ENCODE results near the gene FTO. TPM values are rescaled to one million over a fixed set of nuclear protein-coding genes. Genes with fewer than 3 reads are reported as not detected.

The FTO gene
- total and polyA plus RNA-seq, 2 of the 8 experiments (the other 6 are each of a cell fraction or from before 2014, with no cell fraction given) = 34.5 to 59.8 TPM

DNA sequence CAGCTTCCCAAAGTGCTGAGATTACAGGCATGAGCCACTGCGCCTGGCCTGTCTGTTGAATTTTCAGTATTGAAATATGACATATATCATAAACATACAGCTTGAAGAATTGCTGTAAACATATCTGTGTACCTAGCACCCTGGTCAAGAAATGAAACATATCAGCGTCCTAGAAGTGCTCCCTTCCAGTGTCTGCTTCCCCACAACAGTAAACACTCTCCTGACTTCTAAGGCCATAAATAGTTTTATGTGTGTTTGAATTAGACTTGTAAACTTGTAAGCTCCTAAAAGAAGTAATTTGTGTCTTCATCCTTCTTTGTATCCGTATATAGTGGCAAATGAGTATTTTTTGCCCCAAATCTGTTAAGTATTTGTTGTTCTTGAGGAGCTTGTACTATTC, 132.2 kb downstream of the FTO start (continued):
- TF ChIP-seq TAF1 (IDR thresholded peaks at IDR 0.05; ENCODE audit: low read depth, low read length) = no peak
- no peak for TF ChIP-seq CBX5 (IDR thresholded peaks at IDR 0.05; ENCODE audit: low read depth, low read length)
- no peak for TF ChIP-seq POLR2A (IDR thresholded peaks at IDR 0.05; ENCODE audit: control extremely low read depth in 1 of 2, low read depth in 2 of 2, low read length in 2 of 2)
- no peak for TF ChIP-seq KDM5A (IDR thresholded peaks at IDR 0.05; ENCODE audit: low read length)
- TF ChIP-seq TEAD4 (IDR thresholded peaks at IDR 0.05; ENCODE audit: low read depth, low read length) = no peak
- TF ChIP-seq RAD21 (IDR thresholded peaks at IDR 0.05 in 1 of 2, conservative IDR thresholded peaks at IDR 0.05 in 1 of 2; ENCODE audit: low read depth in 2 of 2, low read length in 2 of 2) = no peak
- TF ChIP-seq SUZ12 (IDR thresholded peaks at IDR 0.05; ENCODE audit: low read length) = no peak

All from H1 (cell line).